ENCODE data around the gene ALOXE3.

The ALOXE3 gene

DNA sequence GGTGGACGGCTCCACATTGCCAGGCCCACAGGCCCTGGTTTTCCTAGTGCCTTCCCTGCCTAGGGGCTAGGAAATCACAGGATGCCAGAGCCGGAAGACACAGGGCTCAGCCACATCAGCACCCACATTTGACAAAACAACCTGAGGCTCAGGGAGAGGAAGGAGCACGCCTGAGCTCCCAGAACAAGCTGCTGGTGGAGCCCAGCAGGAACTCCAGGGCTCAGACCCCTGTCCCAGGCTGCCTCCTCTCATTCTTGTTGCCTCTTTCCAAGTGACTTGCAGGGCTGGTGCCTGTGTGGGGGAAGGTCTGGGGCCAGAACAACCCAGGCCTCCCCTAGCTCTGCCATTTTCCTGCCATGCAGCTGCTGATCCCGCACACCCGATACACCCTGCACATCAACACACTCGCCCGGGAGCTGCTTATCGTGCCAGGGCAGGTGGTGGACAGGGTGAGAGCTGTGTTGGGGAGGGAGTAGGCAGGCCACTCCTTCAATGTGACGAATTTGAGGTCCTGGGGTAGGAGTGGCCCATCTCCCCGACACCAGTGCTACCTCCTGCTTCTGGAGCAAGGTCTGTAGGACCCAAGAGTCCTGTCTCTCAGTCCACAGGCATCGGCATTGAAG lies 71.9 kb downstream of the ALOXE3 start:
- TF ChIP-seq TOX (CRISPR knock-in tag; IDR thresholded peaks at IDR 0.05; ENCODE audit: borderline replicate concordance), result no peak
- ATAC-seq, result no peak

Data from SK-N-SH treated with all-trans-retinoic acid at 6 μM for 48 hours (cell line).